H1 (cell line): ENCODE data around the gene CHRM1.

Experiments used
- ATF3 ChIP-seq: IDR thresholded peaks from 2 replicates; pipeline ENCODE4 v1.6.1; 2011; ENCODE audit warnings: low read depth, mild to moderate bottlenecking, low read length; ENCODE audit not compliant: insufficient read depth
- EZH2 ChIP-seq: fragments of 200-600 bp; sonication (generic); IDR thresholded peaks from 2 replicates; pipeline ENCODE4 v1.7.1; 2012; ENCODE audit warnings: low read depth, mild to moderate bottlenecking, moderate library complexity, low read length, inconsistent platforms; ENCODE audit not compliant: severe bottlenecking
- RAD21 ChIP-seq, 2 experiments: IDR thresholded peaks in 1 of 2; conservative IDR thresholded peaks in 1 of 2; 2 replicates each; pipeline ENCODE4 v1.6.1; 2011; ENCODE audit warnings: low read depth in 2 of 2, low read length in 2 of 2, improper control_type of control experiment in 1 of 2, inconsistent platforms in 1 of 2, mild to moderate bottlenecking in 1 of 2, moderate library complexity in 1 of 2
- SIN3A ChIP-seq, 2 experiments: IDR thresholded peaks in 1 of 2; conservative IDR thresholded peaks in 1 of 2; 2 replicates each; pipeline ENCODE4 v1.6.1; 2011 to 2012; ENCODE audit warnings: low read length in 2 of 2, improper control_type of control experiment in 1 of 2, low read depth in 1 of 2, mild to moderate bottlenecking in 1 of 2
- SP1 ChIP-seq: IDR thresholded peaks from 2 replicates; pipeline ENCODE4 v1.6.1; 2011; ENCODE audit warnings: low read depth, low read length
- TF ChIP-seq, protein P1 (sequence below), 3 experiments: IDR thresholded peaks; 1 replicate in 2 of 3; 2 replicates in 1 of 3; pipeline versions ENCODE4 v1.5.1 to v1.6.1; 2011; ENCODE audit warnings: low read length in 3 of 3, mild to moderate bottlenecking in 3 of 3, inconsistent platforms in 2 of 3, low read depth in 1 of 3, moderate library complexity in 1 of 3; ENCODE audit not compliant: insufficient read depth in 1 of 3; ENCODE audit errors: control extremely low read depth in 1 of 3

DNA sequence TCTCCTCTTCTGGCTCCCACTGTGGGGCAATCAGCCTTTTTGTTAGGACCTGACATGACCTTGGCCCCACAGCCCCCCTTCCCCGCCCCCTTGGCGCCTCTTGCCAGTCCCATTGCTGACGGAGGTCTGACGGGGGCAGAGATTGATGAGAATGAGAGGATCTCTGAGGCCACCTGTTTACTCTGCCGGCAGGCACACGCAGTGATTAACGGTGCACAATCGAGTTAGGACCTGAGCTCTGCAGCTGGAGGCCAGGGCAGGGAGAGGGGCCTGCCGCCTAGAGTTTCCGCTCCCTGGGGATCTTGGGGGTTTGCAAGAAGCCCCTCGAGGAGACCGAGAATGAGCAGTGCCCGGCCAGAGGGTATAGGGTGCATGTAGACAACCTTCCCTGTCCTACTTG lies 6.8 kb upstream of the CHRM1 start:
- TF ChIP-seq SP1 (no peak), RAD21 (IDR thresholded peaks at IDR 0.05 in 1 of 2, conservative IDR thresholded peaks at IDR 0.05 in 1 of 2; ENCODE audit: low read depth in 2 of 2, low read length in 2 of 2) (no peak), SIN3A (conservative IDR thresholded peaks at IDR 0.05 in 1 of 2, IDR thresholded peaks at IDR 0.05 in 1 of 2; ENCODE audit: low read depth in 1 of 2, low read length in 2 of 2) (no peak), EZH2 (no peak), ATF3 (no peak)
- TF ChIP-seq, protein P1, sequence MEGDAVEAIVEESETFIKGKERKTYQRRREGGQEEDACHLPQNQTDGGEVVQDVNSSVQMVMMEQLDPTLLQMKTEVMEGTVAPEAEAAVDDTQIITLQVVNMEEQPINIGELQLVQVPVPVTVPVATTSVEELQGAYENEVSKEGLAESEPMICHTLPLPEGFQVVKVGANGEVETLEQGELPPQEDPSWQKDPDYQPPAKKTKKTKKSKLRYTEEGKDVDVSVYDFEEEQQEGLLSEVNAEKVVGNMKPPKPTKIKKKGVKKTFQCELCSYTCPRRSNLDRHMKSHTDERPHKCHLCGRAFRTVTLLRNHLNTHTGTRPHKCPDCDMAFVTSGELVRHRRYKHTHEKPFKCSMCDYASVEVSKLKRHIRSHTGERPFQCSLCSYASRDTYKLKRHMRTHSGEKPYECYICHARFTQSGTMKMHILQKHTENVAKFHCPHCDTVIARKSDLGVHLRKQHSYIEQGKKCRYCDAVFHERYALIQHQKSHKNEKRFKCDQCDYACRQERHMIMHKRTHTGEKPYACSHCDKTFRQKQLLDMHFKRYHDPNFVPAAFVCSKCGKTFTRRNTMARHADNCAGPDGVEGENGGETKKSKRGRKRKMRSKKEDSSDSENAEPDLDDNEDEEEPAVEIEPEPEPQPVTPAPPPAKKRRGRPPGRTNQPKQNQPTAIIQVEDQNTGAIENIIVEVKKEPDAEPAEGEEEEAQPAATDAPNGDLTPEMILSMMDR (IDR thresholded peaks at IDR 0.05; ENCODE audit: control extremely low read depth in 1 of 3, insufficient read depth in 1 of 3, low read depth in 1 of 3, low read length in 3 of 3) = no peak
